Chondrocyte (in vitro differentiated cells): Measurements from ENCODE around the gene DENND4A. TPM values are rescaled to one million over a fixed set of nuclear protein-coding genes. Genes with fewer than 3 reads are reported as not detected.

ENCODE experiments used
- DNase-seq: peaks from one replicate; pipeline ENCODE4 v3.0.0; 2021; ENCODE audit warnings: mixed read lengths, low spot score
- H3K27ac Mint-ChIP-seq: one replicate; pipeline ENCODE4 v1.8.0; 2021; ENCODE audit warnings: mild to moderate bottlenecking, moderate library complexity, mixed read lengths; ENCODE audit not compliant: unreplicated experiment
- H3K27me3 Mint-ChIP-seq: 2 replicates; pipeline ENCODE4 v1.8.0; 2021; ENCODE audit warnings: low read depth, mixed read lengths
- H3K36me3 Mint-ChIP-seq: 2 replicates; pipeline ENCODE4 v1.8.0; 2021; ENCODE audit warnings: low read depth, mixed read lengths
- H3K4me1 Mint-ChIP-seq: 2 replicates; pipeline ENCODE4 v1.8.0; 2021; ENCODE audit warnings: low read depth, mild to moderate bottlenecking, mixed read lengths
- H3K4me3 Mint-ChIP-seq: one replicate; pipeline ENCODE4 v1.8.0; 2021; ENCODE audit warnings: mild to moderate bottlenecking, moderate library complexity, mixed read lengths; ENCODE audit not compliant: unreplicated experiment
- H3K9me3 Mint-ChIP-seq: 2 replicates; pipeline ENCODE4 v1.8.0; 2021; ENCODE audit warnings: low read depth, mixed read lengths
- total RNA-seq: library from RNA; stranded (reverse); gene quantifications from 3 replicates; pipeline ENCODE4 v1.2.1, GENCODE V29; 2021
- TF ChIP-seq, protein P1 (sequence below): fragments of 200-600 bp; sonication (generic); IDR thresholded peaks from 2 replicates; pipeline ENCODE4 v1.5.0; 2021; ENCODE audit warnings: antibody characterized with exemption, mild to moderate bottlenecking, moderate library complexity

DENND4A gene
- total RNA-seq, 1 donor from 2014 or later: 9.7 TPM

- no peak for DNase-seq
- H3K4me3 Mint-ChIP-seq: no peak overlapping the region
- no peak overlapping the region for H3K27ac Mint-ChIP-seq
Measured at GRCh38 chr15:65766422-65767263, 25.4 kb downstream of the DENND4A start.

GRCh38 chr15:65765106-65765505 is 27.0 kb downstream of the DENND4A start:
- TF ChIP-seq, protein P1, sequence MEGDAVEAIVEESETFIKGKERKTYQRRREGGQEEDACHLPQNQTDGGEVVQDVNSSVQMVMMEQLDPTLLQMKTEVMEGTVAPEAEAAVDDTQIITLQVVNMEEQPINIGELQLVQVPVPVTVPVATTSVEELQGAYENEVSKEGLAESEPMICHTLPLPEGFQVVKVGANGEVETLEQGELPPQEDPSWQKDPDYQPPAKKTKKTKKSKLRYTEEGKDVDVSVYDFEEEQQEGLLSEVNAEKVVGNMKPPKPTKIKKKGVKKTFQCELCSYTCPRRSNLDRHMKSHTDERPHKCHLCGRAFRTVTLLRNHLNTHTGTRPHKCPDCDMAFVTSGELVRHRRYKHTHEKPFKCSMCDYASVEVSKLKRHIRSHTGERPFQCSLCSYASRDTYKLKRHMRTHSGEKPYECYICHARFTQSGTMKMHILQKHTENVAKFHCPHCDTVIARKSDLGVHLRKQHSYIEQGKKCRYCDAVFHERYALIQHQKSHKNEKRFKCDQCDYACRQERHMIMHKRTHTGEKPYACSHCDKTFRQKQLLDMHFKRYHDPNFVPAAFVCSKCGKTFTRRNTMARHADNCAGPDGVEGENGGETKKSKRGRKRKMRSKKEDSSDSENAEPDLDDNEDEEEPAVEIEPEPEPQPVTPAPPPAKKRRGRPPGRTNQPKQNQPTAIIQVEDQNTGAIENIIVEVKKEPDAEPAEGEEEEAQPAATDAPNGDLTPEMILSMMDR: no peak
- Mint-ChIP-seq H3K27ac (no peak overlapping the region), H3K27me3 (no peaks in the 10 kb centered on the region), H3K4me3 (no peak overlapping the region), H3K36me3 (no peaks in the 10 kb centered on the region), H3K4me1 (peaks cover 20% of the 10 kb centered on the region), H3K9me3 (no peaks in the 10 kb centered on the region)
- no peak for DNase-seq

More at GRCh38 chr15:65766422-65767263, 25.4 kb downstream of the DENND4A start:
- Mint-ChIP-seq H3K4me1 (peaks cover 16% of the 10 kb centered on the region), H3K36me3 (no peaks in the 10 kb centered on the region), H3K9me3 (no peaks in the 10 kb centered on the region), H3K27me3 (no peaks in the 10 kb centered on the region)
- TF ChIP-seq, protein P1: no peak

DNA sequence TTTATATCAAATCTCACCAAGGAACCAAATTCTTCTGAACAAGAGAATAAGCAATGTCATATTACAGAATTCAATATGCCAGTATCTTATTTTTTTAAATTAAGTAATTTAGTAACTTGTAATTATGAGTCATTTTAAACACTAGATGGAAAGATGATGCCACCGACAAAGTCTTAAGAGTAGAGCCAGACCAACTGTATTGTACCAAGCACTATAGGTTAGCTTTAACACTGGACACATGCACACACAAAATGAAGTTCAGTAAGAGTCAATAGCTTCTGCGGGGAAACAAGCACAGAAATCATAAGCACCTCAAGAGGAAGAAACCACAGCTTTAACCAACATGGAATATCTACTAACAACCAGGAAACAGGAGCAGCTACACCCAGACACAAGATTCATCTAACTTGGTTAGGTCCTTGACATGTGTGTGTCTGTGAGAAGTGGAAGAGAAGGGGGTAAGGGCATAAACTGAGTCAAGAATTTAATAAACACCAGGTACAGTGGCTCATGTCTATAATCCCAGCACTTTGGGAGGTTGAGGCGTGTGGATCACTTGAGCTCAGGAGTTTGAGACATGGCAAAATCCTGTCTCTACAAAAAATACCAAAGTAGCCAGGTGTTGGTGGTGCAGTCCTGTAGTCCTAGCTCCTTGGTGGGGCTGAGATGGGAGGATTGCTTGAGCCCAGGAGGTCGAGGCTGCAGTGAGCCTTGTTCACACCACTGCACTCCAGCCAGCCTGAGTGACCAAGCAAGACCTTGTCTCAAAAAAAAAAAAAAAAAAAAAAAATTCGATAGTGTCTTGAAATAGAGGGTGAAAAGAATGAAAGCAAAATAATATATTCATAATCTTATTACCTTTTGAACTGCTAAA is 28.9 kb downstream of the DENND4A start:
- TF ChIP-seq, protein P1: no peak
- Mint-ChIP-seq H3K9me3 (no peaks in the 10 kb centered on the region), H3K27ac (no peak overlapping the region), H3K36me3 (no peaks in the 10 kb centered on the region), H3K4me1 (peaks cover 20% of the 10 kb centered on the region), H3K4me3 (no peak overlapping the region), H3K27me3 (no peaks in the 10 kb centered on the region)
- DNase-seq: no peak

- no peaks in the 10 kb centered on the region for H3K36me3 Mint-ChIP-seq
Measured at GRCh38 chr15:65762399-65762798, 29.7 kb downstream of the DENND4A start.

More at GRCh38 chr15:65762399-65762798, 29.7 kb downstream of the DENND4A start:
- Mint-ChIP-seq H3K27ac (no peak overlapping the region), H3K4me1 (peaks cover 20% of the 10 kb centered on the region), H3K9me3 (no peaks in the 10 kb centered on the region), H3K27me3 (no peaks in the 10 kb centered on the region), H3K4me3 (no peak overlapping the region)
- no peak for DNase-seq
- TF ChIP-seq, protein P1: no peak
